GM23248 (cell line): Measurements from ENCODE around the gene SIK1. TPM values are rescaled to one million over a fixed set of nuclear protein-coding genes. Genes with fewer than 3 reads are reported as not detected.
"Not testable (repeated sequence)": the region's sequence is repeated elsewhere in the genome, so short reads cannot be mapped to it uniquely, and the experiment has no call there.

Experiments used
- DNase-seq: peaks from one replicate; pipeline ENCODE4 v3.0.0-alpha.2; 2015
- H2AFZ ChIP-seq: fragments of 200-600 bp; sonication (generic); 2 replicates; pipeline ENCODE4 v1.6.1; 2016; ENCODE audit warnings: antibody characterized with exemption
- H3F3A ChIP-seq: fragments of 200-600 bp; sonication (generic); 2 replicates; pipeline ENCODE4 v1.6.1; 2016; ENCODE audit warnings: mild to moderate bottlenecking, antibody characterized with exemption, mixed run types; ENCODE audit not compliant: insufficient read depth
- H3K27ac ChIP-seq: fragments of 200-600 bp; sonication (generic); 2 replicates; pipeline ENCODE4 v1.5.1; 2016; ENCODE audit warnings: mild to moderate bottlenecking
- H3K27me3 ChIP-seq: fragments of 200-600 bp; sonication (generic); replicated peaks from 2 replicates; pipeline ENCODE4 v1.6.1; 2016; ENCODE audit warnings: mild to moderate bottlenecking; ENCODE audit not compliant: insufficient read depth
- H3K36me3 ChIP-seq: fragments of 200-600 bp; sonication (generic); 2 replicates; pipeline ENCODE4 v1.6.1; 2016; ENCODE audit warnings: low read depth, mild to moderate bottlenecking
- H3K4me1 ChIP-seq: fragments of 200-600 bp; sonication (generic); 2 replicates; pipeline ENCODE4 v1.6.1; 2016; ENCODE audit warnings: mild to moderate bottlenecking; ENCODE audit not compliant: insufficient read depth
- H3K4me2 ChIP-seq: fragments of 200-600 bp; sonication (generic); one replicate; pipeline ENCODE4 v1.6.1; 2016; ENCODE audit warnings: mild to moderate bottlenecking; ENCODE audit not compliant: unreplicated experiment
- H3K4me3 ChIP-seq: fragments of 200-600 bp; sonication (generic); 2 replicates; pipeline ENCODE4 v1.5.1; 2016; ENCODE audit warnings: mild to moderate bottlenecking
- H3K79me2 ChIP-seq: fragments of 200-600 bp; sonication (generic); 2 replicates; pipeline ENCODE4 v1.6.1; 2016; ENCODE audit warnings: mild to moderate bottlenecking; ENCODE audit not compliant: insufficient read depth
- H3K9ac ChIP-seq: fragments of 200-600 bp; sonication (generic); 2 replicates; pipeline ENCODE4 v1.6.1; 2016; ENCODE audit warnings: mild to moderate bottlenecking
- H3K9me2 ChIP-seq: fragments of 200-600 bp; sonication (generic); 2 replicates; pipeline ENCODE4 v1.6.1; 2016; ENCODE audit warnings: mixed run types, mild to moderate bottlenecking, moderate library complexity; ENCODE audit not compliant: insufficient read depth
- H3K9me3 ChIP-seq: fragments of 200-600 bp; sonication (generic); one replicate; pipeline ENCODE4 v1.6.1; 2017; ENCODE audit warnings: low read depth
- H4K20me1 ChIP-seq: fragments of 200-600 bp; sonication (generic); 2 replicates; pipeline ENCODE4 v1.6.0; 2016; ENCODE audit not compliant: insufficient read depth
- EZH2 ChIP-seq: fragments of 200-600 bp; sonication (generic); IDR thresholded peaks from 2 replicates; pipeline ENCODE4 v1.6.1; 2018; ENCODE audit warnings: antibody characterized with exemption, mild to moderate bottlenecking; ENCODE audit not compliant: insufficient read depth, poor library complexity, severe bottlenecking
- EZH2phosphoT487 ChIP-seq: fragments of 200-600 bp; sonication (generic); IDR thresholded peaks from 2 replicates; pipeline ENCODE4 v1.6.1; 2018; ENCODE audit warnings: antibody characterized with exemption, moderate library complexity, mild to moderate bottlenecking, low read depth; ENCODE audit not compliant: insufficient read depth
- WGBS, 2 experiments: methylation state at CpG; one replicate each; pipeline ENCODE4 v1.1.6; 2015 to 2017; ENCODE audit warnings: low lambda C conversion rate in 2 of 2, low coverage in 1 of 2; ENCODE audit errors: missing lambda C conversion rate in 2 of 2; 5-methylcytosine and 5-hydroxymethylcytosine counted together
- in situ Hi-C: fragments of 300-500 bp; cut with MboI; formaldehyde crosslinking; loops from 2 replicates; pipeline ENCODE4 v1.15.0; 2020
- polyA plus RNA-seq: library from polyadenylated mRNA; unstranded; fragments of >200 nt; fragmentation: Nextera tagmentation; extraction: Ambion mirVana; gene quantifications from 2 replicates; pipeline ENCODE4 v1.2.1, GENCODE V29; 2016
- total RNA-seq: library from RNA; depleted of rRNA; stranded (reverse); fragments of >200 nt; shearing (Covaris generic); gene quantifications from 2 replicates; pipeline ENCODE4 v1.2.3, GENCODE V29; 2014; rRNA removed

SIK1 gene
- total RNA-seq (under 0.01 and 0.65 TPM in 2 replicates), polyA plus RNA-seq (0.29 TPM in 1 of 2 replicates, not detected in the other)

GRCh38 chr21:43426404-43427241, at the start of gene SIK1:
Gene SIK1 (minus strand): TSS chr21:43427131. CDS start chr21:43426178, 953 bp downstream.
- H3K4me2 ChIP-seq, H3K36me3 ChIP-seq, H3F3A ChIP-seq, in situ Hi-C loops, H4K20me1 ChIP-seq, H3K4me1 ChIP-seq, H3K4me3 ChIP-seq, H3K9me3 ChIP-seq, H3K9me2 ChIP-seq, DNase-seq, H3K27me3 ChIP-seq, H3K79me2 ChIP-seq, H2AFZ ChIP-seq, H3K9ac ChIP-seq, H3K27ac ChIP-seq: not testable (repeated sequence)
- WGBS, 2 experiments = no CpG with 5 or more reads among the region's 120 CpGs

DNA sequence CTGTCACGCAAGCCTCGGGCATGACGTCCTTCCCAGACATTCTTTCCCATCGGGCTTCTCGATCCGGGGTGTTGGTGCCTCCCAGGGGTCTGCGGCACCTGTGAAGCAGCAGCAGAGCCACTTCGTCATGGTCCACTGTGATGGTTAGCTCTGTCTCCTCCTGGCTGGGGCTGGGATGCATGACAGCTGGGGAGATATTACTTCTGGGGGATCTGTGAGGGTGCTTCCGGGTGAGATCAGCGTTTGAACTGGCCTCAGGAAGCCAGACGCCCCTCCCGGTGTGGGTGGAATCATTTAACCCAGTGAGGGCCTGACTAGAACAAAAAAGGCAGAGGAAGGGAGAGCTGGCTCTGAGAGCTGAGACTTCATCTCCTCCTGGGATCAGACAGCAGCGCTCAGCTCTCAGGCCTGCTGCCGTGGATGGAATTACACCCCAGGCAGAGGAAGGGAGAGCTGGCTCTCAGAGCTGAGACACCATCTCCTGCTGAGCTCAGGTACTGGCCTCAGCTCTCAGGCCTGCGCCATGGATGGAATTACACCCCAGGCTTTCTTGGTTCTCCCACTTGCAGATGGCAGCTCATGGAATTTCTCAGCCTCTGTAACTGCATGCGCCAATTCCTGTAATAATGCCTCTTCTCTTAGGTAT, 44.8 kb upstream of the SIK1 start:
- H3K9me3 ChIP-seq, H3K9me2 ChIP-seq, H4K20me1 ChIP-seq, H3F3A ChIP-seq, H3K4me3 ChIP-seq, H3K4me1 ChIP-seq, H3K9ac ChIP-seq, DNase-seq, H3K4me2 ChIP-seq, H3K79me2 ChIP-seq, H3K27me3 ChIP-seq, in situ Hi-C loops, H2AFZ ChIP-seq, H3K27ac ChIP-seq, H3K36me3 ChIP-seq: not testable (repeated sequence)
- no CpG with 5 or more reads among the region's 16 CpGs for WGBS, 2 experiments

GRCh38 chr21:43469719-43470458, 43.0 kb upstream of the SIK1 start:
- H3K4me2 ChIP-seq, H3K4me3 ChIP-seq, H4K20me1 ChIP-seq, H3K79me2 ChIP-seq, H3K27me3 ChIP-seq, DNase-seq, H2AFZ ChIP-seq, H3K9me3 ChIP-seq, H3K9me2 ChIP-seq, H3K9ac ChIP-seq, H3K4me1 ChIP-seq, H3K27ac ChIP-seq, H3K36me3 ChIP-seq, H3F3A ChIP-seq, in situ Hi-C loops: not testable (repeated sequence)
- WGBS, 2 experiments = no CpG with 5 or more reads among the region's 31 CpGs

- no peaks in the 10 kb centered on the region for H3K79me2 ChIP-seq
- in situ Hi-C loops = no loop called here
- no peak for TF ChIP-seq EZH2phosphoT487
- no peak for TF ChIP-seq EZH2
- H3K27ac ChIP-seq = no peak overlapping the region
- H3K4me2 ChIP-seq = no peak overlapping the region
- no peaks in the 10 kb centered on the region for H4K20me1 ChIP-seq
- no peak overlapping the region for H3K4me3 ChIP-seq
- no peaks in the 10 kb centered on the region for H3K27me3 ChIP-seq
- no peaks in the 10 kb centered on the region for H3K36me3 ChIP-seq
- H3K4me1 ChIP-seq = no peaks in the 10 kb centered on the region
- 53% methylated on average over 1 of the region's 1 CpG; no CpG with 5 or more reads in 1 of the 2 experiments for WGBS, 2 experiments
- H3K9me3 ChIP-seq = no peaks in the 10 kb centered on the region
- H3K9me2 ChIP-seq = no peaks in the 10 kb centered on the region
- no peak overlapping the region for H2AFZ ChIP-seq
- DNase-seq = no peak
- no peaks in the 10 kb centered on the region for H3F3A ChIP-seq
- no peak overlapping the region for H3K9ac ChIP-seq
These were observed 40.9 kb upstream of the SIK1 start for GRCh38 chr21:43467785-43468184.

DNA sequence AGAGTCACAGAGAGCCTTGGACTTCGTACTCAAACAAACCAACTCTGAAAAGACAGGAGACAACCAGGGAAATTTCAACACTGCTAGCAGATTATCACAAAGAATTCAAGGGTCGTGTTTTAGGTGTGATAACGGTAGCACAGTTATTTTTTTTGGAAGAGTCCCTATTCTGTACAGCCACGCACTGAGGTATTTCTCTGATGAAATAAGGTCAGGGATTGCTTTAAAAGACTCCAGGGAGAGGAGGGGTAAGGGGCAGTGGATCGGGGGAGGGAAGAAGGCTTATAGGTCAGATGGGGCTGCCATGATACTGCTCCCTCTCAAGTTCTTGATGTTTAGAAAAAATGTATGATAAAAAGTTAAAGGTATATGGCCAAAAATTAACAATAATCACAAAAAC, 38.2 kb upstream of the SIK1 start:
- WGBS, 2 experiments = no CpG with 5 or more reads among the region's 5 CpGs
- H4K20me1 ChIP-seq, H2AFZ ChIP-seq, in situ Hi-C loops, DNase-seq, H3K36me3 ChIP-seq, H3K4me3 ChIP-seq, H3K9me2 ChIP-seq, H3K27me3 ChIP-seq, H3K79me2 ChIP-seq, H3K27ac ChIP-seq, H3K4me1 ChIP-seq, H3K4me2 ChIP-seq, H3K9me3 ChIP-seq, H3K9ac ChIP-seq, H3F3A ChIP-seq: not testable (repeated sequence)

DNA sequence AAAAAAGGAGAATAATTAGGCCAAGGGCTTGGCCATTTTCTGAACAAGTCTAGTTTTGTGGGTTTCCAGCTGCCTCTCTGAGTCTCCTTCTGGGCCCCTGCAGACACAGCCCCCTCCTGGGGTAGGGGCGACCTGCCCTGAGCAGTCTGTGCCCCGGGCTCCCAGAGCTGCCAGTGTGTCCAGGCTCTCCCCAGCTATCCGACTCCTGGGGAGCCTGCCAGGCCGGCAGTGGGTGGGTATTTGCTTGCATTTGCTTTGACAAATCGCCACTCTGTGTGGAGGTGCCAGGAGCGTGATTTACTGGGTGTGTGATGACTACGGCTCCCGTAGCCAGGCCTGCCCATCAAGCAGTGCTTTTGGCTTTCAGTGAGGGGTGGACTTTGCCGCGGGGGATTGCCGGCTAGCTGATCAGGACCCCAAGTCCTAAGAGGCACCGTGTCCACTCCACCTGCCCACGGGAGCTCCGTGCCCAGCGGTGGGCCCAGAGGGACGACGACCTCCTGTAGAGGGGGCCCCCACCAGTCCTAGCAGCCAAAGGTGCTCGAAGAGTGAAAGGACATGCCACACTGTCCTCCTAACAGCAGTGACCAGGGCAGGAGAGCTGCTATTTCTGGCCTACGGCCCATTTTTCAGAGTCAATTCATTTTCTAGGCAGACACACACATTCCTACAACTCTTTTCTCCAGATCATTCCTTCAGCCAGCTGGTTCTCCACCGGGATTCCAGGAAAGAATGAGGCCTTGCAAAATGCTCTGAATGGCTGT, 36.7 kb upstream of the SIK1 start:
- H3K27me3 ChIP-seq, in situ Hi-C loops: not testable (repeated sequence)
- 10 to 20% methylated on average over 1 to 2 of the region's 20 CpGs for WGBS, 2 experiments

More for the DNA sequence above, 36.7 kb upstream of the SIK1 start:
- H3K9ac ChIP-seq, H3K27ac ChIP-seq, DNase-seq, H3K9me2 ChIP-seq, H3K9me3 ChIP-seq, H3K4me1 ChIP-seq, H3K4me3 ChIP-seq, H3K79me2 ChIP-seq, H3K36me3 ChIP-seq, H4K20me1 ChIP-seq, H3F3A ChIP-seq, H2AFZ ChIP-seq, H3K4me2 ChIP-seq: not testable (repeated sequence)
